BLaER1 treated with 17β-estradiol and CSF1 and Interleukin-3, amounts not matched to agents 10 nM and 100 nM (cell line): Measurements from ENCODE around the gene GNMT.

Source experiments
- H3K27ac ChIP-seq, 11 experiments: shearing (Covaris generic); formaldehyde crosslinking; 2 replicates each; pipeline ENCODE4 v1.8.1; 2022
- H3K27me3 ChIP-seq, 11 experiments: shearing (Covaris generic); formaldehyde crosslinking; 2 replicates each; pipeline ENCODE4 v1.8.1; 2022
- H3K36me3 ChIP-seq, 11 experiments: shearing (Covaris generic); formaldehyde crosslinking; 2 replicates each; pipeline ENCODE4 v1.8.1; 2022
- H3K4me1 ChIP-seq, 10 experiments: shearing (Covaris generic); formaldehyde crosslinking; 2 replicates each; pipeline ENCODE4 v1.8.1; 2022
- H3K4me2 ChIP-seq, 11 experiments: shearing (Covaris generic); formaldehyde crosslinking; 2 replicates each; pipeline ENCODE4 v1.8.1; 2022
- H3K4me3 ChIP-seq, 10 experiments: shearing (Covaris generic); formaldehyde crosslinking; 2 replicates each; pipeline ENCODE4 v1.8.1; 2022
- H3K9ac ChIP-seq, 11 experiments: shearing (Covaris generic); formaldehyde crosslinking; 2 replicates each; pipeline ENCODE4 v1.8.1; 2022
- H3K9me3 ChIP-seq, 11 experiments: shearing (Covaris generic); formaldehyde crosslinking; replicated peaks in 1 of 11; 2 replicates each; pipeline ENCODE4 v1.8.1; 2022
- H4K20me1 ChIP-seq, 11 experiments: shearing (Covaris generic); formaldehyde crosslinking; 2 replicates each; pipeline ENCODE4 v1.8.1; 2022
- Cebpa-rat ChIP-seq, 11 experiments: shearing (Covaris generic); IDR thresholded peaks; 2 replicates each; pipeline ENCODE4 v1.8.1; 2022

The GNMT gene

DNA sequence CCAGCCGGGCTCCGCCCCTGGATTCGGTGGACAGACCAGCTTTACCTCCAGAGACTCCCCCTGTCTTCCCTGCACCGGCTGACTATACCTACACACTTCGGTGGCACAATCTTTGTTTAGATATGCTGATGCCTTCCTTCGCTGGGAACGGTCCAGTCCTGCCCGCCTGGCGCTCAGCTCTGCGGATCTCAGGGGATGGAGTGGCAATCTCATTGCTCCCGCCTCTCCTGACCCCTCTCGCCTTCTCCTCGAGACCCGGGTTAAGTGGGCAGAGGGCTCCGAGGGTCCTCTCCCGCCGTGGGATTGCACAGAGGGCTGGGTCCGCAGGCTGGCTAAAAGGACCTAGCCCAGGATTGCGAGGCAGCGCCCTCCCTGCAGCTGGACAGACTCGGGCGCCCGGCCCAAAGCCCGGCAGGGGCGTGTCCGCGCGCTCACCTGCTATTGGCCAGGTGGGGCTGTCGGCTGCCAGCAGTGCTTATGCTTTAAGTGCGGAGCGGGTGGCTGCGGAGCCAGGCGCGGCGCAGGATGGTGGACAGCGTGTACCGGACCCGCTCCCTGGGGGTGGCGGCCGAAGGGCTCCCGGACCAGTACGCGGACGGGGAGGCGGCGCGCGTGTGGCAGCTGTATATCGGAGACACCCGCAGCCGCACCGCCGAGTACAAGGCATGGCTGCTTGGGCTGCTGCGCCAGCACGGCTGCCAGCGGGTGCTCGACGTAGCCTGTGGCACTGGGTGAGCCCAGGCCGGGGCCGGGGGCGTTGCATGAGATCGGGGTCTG lies at the start of gene GNMT:
TSS of gene GNMT (plus strand) at position 512 of the 777 bp plus-strand sequence. CDS start at position 526, 14 bp downstream.
- no peak for TF ChIP-seq Cebpa-rat (IDR thresholded peaks at IDR 0.05)
- Histone ChIP-seq H3K4me2 (peak within 1 kb of the TSS in 1 of 11 experiments; percentile 28; a peak in 3 of 22 replicates), H4K20me1 (peaks cover 0 to 37% (median 20%) of the 10 kb centered on the region in 11 experiments; a peak in 16 of 22 replicates), H3K4me3 (no peak within 1 kb of the TSS), H3K4me1 (peaks cover 0 to 10% (median 0%) of the 10 kb centered on the region in 10 experiments; a peak in 6 of 20 replicates), H3K36me3 (peaks cover 27 to 49% (median 37%) of the 10 kb centered on the region in 11 experiments), H3K27me3 (peaks cover 21 to 42% (median 39%) of the 10 kb centered on the region in 11 experiments), H3K9ac (peak within 1 kb of the TSS in 1 of 11 experiments; percentile 2; a peak in 1 of 22 replicates), H3K9me3 (no peaks in the 10 kb centered on the region), H3K27ac (no peak within 1 kb of the TSS)

DNA sequence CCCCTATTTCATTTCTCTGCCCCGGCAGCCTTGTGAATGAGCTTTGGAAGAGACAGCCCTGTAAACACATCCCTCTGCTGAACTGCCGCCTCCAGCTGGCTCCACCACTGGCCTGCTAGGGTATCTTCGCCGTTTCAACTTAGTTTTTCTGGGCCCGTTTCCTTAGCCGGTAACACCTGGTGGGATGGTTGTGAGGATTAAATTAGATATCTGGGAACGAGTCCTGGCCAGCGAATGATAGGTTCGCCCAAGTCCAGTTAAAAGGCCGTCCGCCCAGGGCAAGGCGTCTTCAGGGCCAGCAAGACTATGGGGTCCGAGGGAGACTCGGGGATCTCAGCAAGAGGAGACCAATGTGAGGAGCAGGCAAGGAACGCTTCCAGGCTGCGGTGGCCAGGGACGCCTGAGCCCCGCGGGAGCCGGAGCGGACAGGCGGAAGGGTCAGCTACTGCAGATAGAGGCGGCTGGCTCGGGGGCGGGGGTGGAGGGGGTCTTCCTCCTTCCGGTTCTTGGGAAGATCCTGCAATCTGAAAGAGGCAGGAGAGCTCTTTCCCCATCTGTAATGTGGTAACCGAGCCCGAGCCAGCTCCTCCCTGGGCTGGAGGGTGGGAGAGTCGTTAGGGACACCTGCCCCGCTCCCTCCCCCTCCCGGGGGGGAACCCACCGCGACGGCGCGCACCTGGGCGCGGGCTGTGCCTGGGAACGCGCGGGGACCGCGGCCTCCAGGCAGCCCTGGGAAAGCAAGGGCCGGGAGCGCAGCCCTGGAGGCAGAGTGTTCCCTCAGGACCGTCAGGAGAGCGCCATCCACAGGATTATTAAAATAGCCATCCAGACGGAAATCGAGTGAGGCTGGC lies 49.2 kb upstream of the GNMT start:
- Histone ChIP-seq H4K20me1 (no peaks in the 10 kb centered on the region), H3K27me3 (no peaks in the 10 kb centered on the region), H3K9me3 (no peaks in the 10 kb centered on the region), H3K4me1 (peaks cover 0 to 23% (median 20%) of the 10 kb centered on the region in 10 experiments; a peak in 18 of 20 replicates), H3K4me2 (no peak overlapping the region), H3K9ac (no peak overlapping the region), H3K27ac (no peak overlapping the region), H3K4me3 (no peak overlapping the region), H3K36me3 (no peaks in the 10 kb centered on the region)
- TF ChIP-seq Cebpa-rat (IDR thresholded peaks at IDR 0.05): no peak

DNA sequence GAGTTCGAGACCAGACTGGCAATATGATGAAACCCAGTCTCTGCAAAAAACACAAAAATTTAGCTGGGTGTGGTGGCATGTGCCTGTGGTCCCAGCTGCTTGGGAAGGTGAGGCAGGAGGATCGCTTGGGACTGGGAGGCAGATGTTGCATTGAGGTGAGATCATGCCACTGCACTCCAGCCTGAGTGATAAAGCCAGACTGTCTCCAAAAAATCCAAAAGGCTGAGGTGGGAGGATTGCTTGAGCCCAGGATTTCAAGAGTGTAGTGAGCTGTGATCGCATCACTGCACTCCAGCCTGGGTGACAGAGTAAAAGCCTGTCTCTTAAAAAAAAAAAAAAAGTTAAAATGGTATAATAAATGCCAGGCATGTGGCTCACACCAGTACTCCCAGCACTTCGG lies 46.0 kb upstream of the GNMT start:
- no peak for TF ChIP-seq Cebpa-rat (IDR thresholded peaks at IDR 0.05)

DNA sequence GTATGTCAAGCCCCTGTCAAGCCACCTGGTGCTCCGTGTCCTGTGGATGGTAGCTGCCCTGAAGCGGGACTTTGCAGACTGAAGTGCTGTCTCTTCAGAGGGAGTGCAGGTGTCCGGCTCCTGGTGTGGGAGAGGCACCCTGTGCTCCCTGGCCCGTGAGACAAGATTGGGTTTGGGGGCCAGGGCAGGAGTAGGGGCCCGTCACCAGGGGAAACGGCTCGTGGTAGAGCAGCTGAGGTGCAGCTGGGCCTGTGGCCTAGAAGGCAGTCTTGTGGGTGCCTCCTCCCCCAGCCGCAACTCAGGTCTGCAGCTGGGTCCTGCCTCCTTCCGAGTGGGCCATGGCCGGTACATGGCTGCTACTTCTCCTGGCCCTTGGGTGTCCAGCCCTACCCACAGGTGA lies 44.8 kb upstream of the GNMT start, which contains the start of gene PTCRA:
TSS of gene PTCRA (plus strand) at position 322 of the 400 bp plus-strand sequence. CDS start at position 339, 17 bp downstream.
- H3K4me1 ChIP-seq: peaks cover 5 to 28% (median 25%) of the 10 kb centered on the region in 10 experiments; a peak in 19 of 20 replicates
- H3K4me2 ChIP-seq: peak within 1 kb of the TSS; percentile 3 to 87 (median 74); a peak in 20 of 22 replicates
- no peaks in the 10 kb centered on the region for H3K36me3 ChIP-seq
- H4K20me1 ChIP-seq: no peaks in the 10 kb centered on the region
- no peak within 1 kb of the TSS for H3K4me3 ChIP-seq
- peak within 1 kb of the TSS in 8 of 11 experiments; percentile 18 to 62 (median 43); a peak in 14 of 22 replicates for H3K27ac ChIP-seq
- H3K27me3 ChIP-seq: no peaks in the 10 kb centered on the region
- H3K9ac ChIP-seq: peak within 1 kb of the TSS in 8 of 11 experiments; percentile 15 to 59 (median 32); a peak in 10 of 22 replicates
- TF ChIP-seq Cebpa-rat (IDR thresholded peaks at IDR 0.05): no peak
- H3K9me3 ChIP-seq: no peaks in the 10 kb centered on the region

More for the DNA sequence above, 46.0 kb upstream of the GNMT start:
- H3K4me1 ChIP-seq: peaks cover under 1 to 28% (median 24%) of the 10 kb centered on the region in 10 experiments; a peak in 19 of 20 replicates
- no peak overlapping the region for H3K4me3 ChIP-seq
- peak overlapping the region in 2 of 11 experiments; percentile 1 to 25; a peak in 1 of 22 replicates for H3K9ac ChIP-seq
- peak overlapping the region in 7 of 11 experiments; percentile 29 to 87 (median 82); a peak in 10 of 22 replicates for H3K4me2 ChIP-seq
- H3K27ac ChIP-seq: peak overlapping the region in 2 of 11 experiments; percentile 4 to 62; a peak in 2 of 22 replicates
- H3K9me3 ChIP-seq: no peaks in the 10 kb centered on the region
- no peaks in the 10 kb centered on the region for H3K36me3 ChIP-seq
- no peaks in the 10 kb centered on the region for H3K27me3 ChIP-seq
- no peaks in the 10 kb centered on the region for H4K20me1 ChIP-seq

DNA sequence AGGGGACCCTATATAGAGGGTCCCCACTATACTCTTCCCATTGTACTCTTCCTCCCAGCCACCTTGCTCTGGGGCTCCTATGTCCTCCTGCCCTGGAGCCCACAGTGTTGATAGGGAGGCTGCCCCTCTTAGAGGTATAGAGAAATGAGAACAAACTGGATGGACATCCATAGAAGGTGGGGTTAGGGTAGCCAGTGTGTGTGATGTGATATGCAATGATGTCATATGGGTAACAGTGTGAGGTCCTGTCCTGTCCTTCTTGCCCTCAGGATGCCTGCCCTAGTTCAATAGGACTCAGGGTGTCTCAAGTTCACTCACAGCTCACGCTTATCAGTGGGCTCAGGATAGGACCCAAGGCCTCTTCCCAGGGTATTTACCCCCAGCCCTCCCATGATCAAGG lies 44.3 kb upstream of the GNMT start:
- Histone ChIP-seq H3K4me3 (no peak overlapping the region), H4K20me1 (no peaks in the 10 kb centered on the region), H3K9me3 (no peaks in the 10 kb centered on the region), H3K9ac (peak overlapping the region in 5 of 11 experiments; percentile 15 to 59 (median 50); a peak in 6 of 22 replicates), H3K27ac (peak overlapping the region in 6 of 11 experiments; percentile 18 to 62 (median 54); a peak in 10 of 22 replicates), H3K4me2 (peak overlapping the region in 10 of 11 experiments; percentile 30 to 87 (median 76); a peak in 18 of 22 replicates), H3K36me3 (no peaks in the 10 kb centered on the region), H3K4me1 (peaks cover 5 to 28% (median 25%) of the 10 kb centered on the region in 10 experiments; a peak in 19 of 20 replicates), H3K27me3 (no peaks in the 10 kb centered on the region)
- no peak for TF ChIP-seq Cebpa-rat (IDR thresholded peaks at IDR 0.05)

DNA sequence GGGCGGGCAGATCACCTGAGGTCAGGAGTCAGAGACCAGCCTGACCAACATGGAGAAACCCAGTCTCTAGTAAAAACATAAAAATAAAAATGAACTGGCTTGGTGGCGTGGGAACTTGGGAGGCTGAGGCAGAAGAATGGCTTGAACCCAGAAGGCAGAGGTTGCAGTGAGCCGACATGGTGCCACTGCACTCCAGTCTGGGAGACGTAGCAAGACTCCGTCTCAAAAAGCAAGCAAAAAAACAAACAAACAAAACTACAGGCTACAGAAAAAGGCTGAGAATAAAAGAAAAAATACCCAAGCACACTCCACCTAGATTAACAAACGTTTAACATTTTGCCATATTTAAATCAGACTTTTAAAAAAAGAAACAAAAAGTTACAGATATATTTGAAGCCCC lies 38.8 kb upstream of the GNMT start:
- H3K4me2 ChIP-seq: no peak overlapping the region; a peak in 2 of 22 replicates
- no peaks in the 10 kb centered on the region for H3K36me3 ChIP-seq
- no peaks in the 10 kb centered on the region for H4K20me1 ChIP-seq
- H3K9ac ChIP-seq: no peak overlapping the region
- no peak for TF ChIP-seq Cebpa-rat (IDR thresholded peaks at IDR 0.05)
- no peak overlapping the region for H3K4me3 ChIP-seq
- H3K27me3 ChIP-seq: no peaks in the 10 kb centered on the region
- no peaks in the 10 kb centered on the region for H3K9me3 ChIP-seq
- peaks cover 43 to 59% (median 51%) of the 10 kb centered on the region in 10 experiments for H3K4me1 ChIP-seq
- H3K27ac ChIP-seq: peak overlapping the region in 5 of 11 experiments; percentile 4 to 99 (median 17); a peak in 5 of 22 replicates

DNA sequence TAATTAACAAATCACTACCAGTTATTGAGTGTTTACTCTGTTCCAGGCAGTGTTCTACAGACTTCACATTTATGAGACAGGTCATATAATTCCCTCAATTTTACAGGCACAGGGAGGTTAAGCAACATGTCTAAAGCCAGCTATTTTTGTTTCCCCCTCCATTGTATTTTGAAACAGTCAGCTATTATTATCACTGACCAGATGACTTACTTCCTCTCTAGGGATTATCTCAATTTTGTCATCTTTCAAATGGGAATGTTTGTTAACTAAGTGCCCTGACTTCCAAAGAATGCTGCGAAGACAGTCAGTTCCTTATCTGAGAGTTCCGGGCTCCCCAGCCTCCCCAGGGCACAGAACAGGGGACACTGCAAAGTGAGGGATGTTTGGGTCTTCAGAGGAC lies 36.9 kb upstream of the GNMT start:
- peak in 3 of 11 experiments; percentile 24 to 71 (median 69); a peak in 6 of 22 replicates for TF ChIP-seq Cebpa-rat (IDR thresholded peaks at IDR 0.05)
- peak overlapping the region; percentile 62 to 99 (median 86) for H3K4me2 ChIP-seq

DNA sequence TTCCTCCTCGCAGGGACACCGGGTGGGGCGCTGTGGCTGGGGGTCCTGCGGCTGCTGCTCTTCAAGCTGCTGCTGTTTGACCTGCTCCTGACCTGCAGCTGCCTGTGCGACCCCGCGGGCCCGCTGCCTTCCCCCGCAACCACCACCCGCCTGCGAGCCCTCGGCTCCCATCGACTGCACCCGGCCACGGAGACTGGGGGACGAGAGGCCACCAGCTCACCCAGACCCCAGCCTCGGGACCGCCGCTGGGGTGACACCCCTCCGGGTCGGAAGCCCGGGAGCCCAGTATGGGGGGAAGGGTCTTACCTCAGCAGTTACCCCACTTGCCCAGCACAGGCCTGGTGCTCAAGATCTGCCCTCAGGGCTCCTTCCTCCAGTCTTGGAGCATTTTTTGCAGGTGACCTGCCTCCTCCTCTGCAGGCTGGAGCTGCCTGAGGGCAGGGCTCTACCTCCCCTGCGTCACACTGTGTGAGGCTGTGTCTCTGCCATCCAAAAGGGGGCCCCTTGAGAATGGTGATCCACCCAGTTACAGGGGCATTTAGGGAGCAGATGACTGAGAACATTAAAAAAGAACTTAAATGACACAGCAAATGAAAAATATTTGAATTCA lies 35.2 kb upstream of the GNMT start:
- Histone ChIP-seq H3K9ac (peak overlapping the region; percentile 2 to 65 (median 42); a peak in 16 of 22 replicates), H4K20me1 (peaks cover 0 to 2% (median under 1%) of the 10 kb centered on the region in 11 experiments; a peak in 7 of 22 replicates), H3K27ac (peak overlapping the region; percentile 22 to 99 (median 82); a peak in 18 of 22 replicates), H3K36me3 (no peaks in the 10 kb centered on the region), H3K4me2 (peak overlapping the region; percentile 62 to 99 (median 86)), H3K27me3 (no peaks in the 10 kb centered on the region), H3K4me3 (0 out of 20 replicates have a peak overlapping the region, but pooled peaks of 1 of the 10 experiments have one; percentile 21), H3K9me3 (no peaks in the 10 kb centered on the region), H3K4me1 (peaks cover 60 to 73% (median 67%) of the 10 kb centered on the region in 10 experiments)
- TF ChIP-seq Cebpa-rat (IDR thresholded peaks at IDR 0.05): no peak

More for the DNA sequence above, 36.9 kb upstream of the GNMT start:
- H3K27ac ChIP-seq: peak overlapping the region in 10 of 11 experiments; percentile 49 to 99 (median 78); a peak in 21 of 22 replicates
- H4K20me1 ChIP-seq: no peaks in the 10 kb centered on the region
- H3K4me1 ChIP-seq: peaks cover 59 to 78% (median 67%) of the 10 kb centered on the region in 10 experiments
- no peaks in the 10 kb centered on the region for H3K27me3 ChIP-seq
- no peaks in the 10 kb centered on the region for H3K9me3 ChIP-seq
- peak overlapping the region in 9 of 11 experiments; percentile 3 to 73 (median 58); a peak in 16 of 22 replicates for H3K9ac ChIP-seq
- no peaks in the 10 kb centered on the region for H3K36me3 ChIP-seq
- peak overlapping the region in 6 of 10 experiments; percentile 17 to 37 (median 30); a peak in 8 of 20 replicates for H3K4me3 ChIP-seq
